ENCODE measurements around the gene DGKG. TPM values are rescaled to one million over a fixed set of nuclear protein-coding genes. Genes with fewer than 3 reads are reported as not detected.

The DGKG gene
- total RNA-seq, 3 donors from 2014 or later: 0.59 to 2.3 (median 2.1) TPM

GRCh38 chr3:186184021-186184420, 178.0 kb downstream of the DGKG start:
- Histone ChIP-seq H3K27ac (no peak overlapping the region), H3K36me3 (no peaks in the 10 kb centered on the region), H3K4me3 (no peak overlapping the region)

DNA sequence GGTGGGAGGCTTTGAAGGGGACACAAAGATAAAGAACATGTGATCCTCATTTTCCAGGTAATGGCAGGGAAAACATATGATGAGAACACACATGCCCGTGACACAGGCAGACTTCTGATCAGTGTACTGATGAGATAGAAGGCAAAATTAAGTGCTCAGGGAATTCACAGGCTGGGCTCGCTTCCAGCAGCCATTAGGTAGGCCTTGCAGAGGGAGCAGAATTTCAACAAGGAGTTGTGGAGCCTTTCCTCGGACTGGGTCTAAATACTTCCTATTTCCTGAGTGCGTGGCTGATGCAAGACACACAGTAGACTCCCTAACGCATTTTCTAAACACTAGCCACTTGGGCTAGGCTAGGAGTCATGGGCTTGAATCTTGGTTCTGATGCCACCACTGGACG, 179.2 kb downstream of the DGKG start:
- no peaks in the 10 kb centered on the region for H3K27me3 ChIP-seq
- TF ChIP-seq POLR2A (IDR thresholded peaks at IDR 0.05): no peak
- TF ChIP-seq, protein P1, sequence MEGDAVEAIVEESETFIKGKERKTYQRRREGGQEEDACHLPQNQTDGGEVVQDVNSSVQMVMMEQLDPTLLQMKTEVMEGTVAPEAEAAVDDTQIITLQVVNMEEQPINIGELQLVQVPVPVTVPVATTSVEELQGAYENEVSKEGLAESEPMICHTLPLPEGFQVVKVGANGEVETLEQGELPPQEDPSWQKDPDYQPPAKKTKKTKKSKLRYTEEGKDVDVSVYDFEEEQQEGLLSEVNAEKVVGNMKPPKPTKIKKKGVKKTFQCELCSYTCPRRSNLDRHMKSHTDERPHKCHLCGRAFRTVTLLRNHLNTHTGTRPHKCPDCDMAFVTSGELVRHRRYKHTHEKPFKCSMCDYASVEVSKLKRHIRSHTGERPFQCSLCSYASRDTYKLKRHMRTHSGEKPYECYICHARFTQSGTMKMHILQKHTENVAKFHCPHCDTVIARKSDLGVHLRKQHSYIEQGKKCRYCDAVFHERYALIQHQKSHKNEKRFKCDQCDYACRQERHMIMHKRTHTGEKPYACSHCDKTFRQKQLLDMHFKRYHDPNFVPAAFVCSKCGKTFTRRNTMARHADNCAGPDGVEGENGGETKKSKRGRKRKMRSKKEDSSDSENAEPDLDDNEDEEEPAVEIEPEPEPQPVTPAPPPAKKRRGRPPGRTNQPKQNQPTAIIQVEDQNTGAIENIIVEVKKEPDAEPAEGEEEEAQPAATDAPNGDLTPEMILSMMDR (IDR thresholded peaks at IDR 0.05): no peak
- no peak for TF ChIP-seq POLR2AphosphoS5 (IDR thresholded peaks at IDR 0.05)
- H3K4me1 ChIP-seq: no peaks in the 10 kb centered on the region
- H3K27ac ChIP-seq: no peak overlapping the region
- no peaks in the 10 kb centered on the region for H3K36me3 ChIP-seq
- no peaks in the 10 kb centered on the region for H3K9me3 ChIP-seq
- no peak overlapping the region for H3K4me3 ChIP-seq
- intact Hi-C loops (cut with DNase I; ENCODE audit: low total_unique reads): no loop called here
- DNase-seq (ENCODE audit: low spot score in 2 of 2): no peak

More at GRCh38 chr3:186184021-186184420, 178.0 kb downstream of the DGKG start:
- no peaks in the 10 kb centered on the region for H3K9me3 ChIP-seq
- intact Hi-C loops (cut with DNase I; ENCODE audit: low total_unique reads): no loop called here
- DNase-seq (ENCODE audit: low spot score in 2 of 2): no peak
- TF ChIP-seq, protein P1 (IDR thresholded peaks at IDR 0.05): no peak
- no peak for TF ChIP-seq POLR2AphosphoS5 (IDR thresholded peaks at IDR 0.05)
- TF ChIP-seq POLR2A (IDR thresholded peaks at IDR 0.05): no peak
- H3K27me3 ChIP-seq: no peaks in the 10 kb centered on the region
- no peaks in the 10 kb centered on the region for H3K4me1 ChIP-seq

- H3K27me3 ChIP-seq: no peaks in the 10 kb centered on the region
- H3K4me1 ChIP-seq: no peaks in the 10 kb centered on the region
- H3K9me3 ChIP-seq: no peaks in the 10 kb centered on the region
- H3K36me3 ChIP-seq: no peaks in the 10 kb centered on the region
- DNase-seq (ENCODE audit: low spot score in 2 of 2): no peak
- H3K4me3 ChIP-seq: no peak overlapping the region
- TF ChIP-seq POLR2AphosphoS5 (IDR thresholded peaks at IDR 0.05): no peak
- TF ChIP-seq POLR2A (IDR thresholded peaks at IDR 0.05): no peak
- TF ChIP-seq, protein P1 (IDR thresholded peaks at IDR 0.05): no peak
- H3K27ac ChIP-seq: no peak overlapping the region
- intact Hi-C loops (cut with DNase I; ENCODE audit: low total_unique reads): no loop called here
Measured at GRCh38 chr3:186181901-186182300, 180.1 kb downstream of the DGKG start.

GRCh38 chr3:186180891-186181481, 181.0 kb downstream of the DGKG start:
- H3K4me1 ChIP-seq: no peaks in the 10 kb centered on the region
- TF ChIP-seq, protein P1 (IDR thresholded peaks at IDR 0.05): no peak
- no peak for TF ChIP-seq POLR2A (IDR thresholded peaks at IDR 0.05)
- TF ChIP-seq POLR2AphosphoS5 (IDR thresholded peaks at IDR 0.05): no peak
- intact Hi-C loops (cut with DNase I; ENCODE audit: low total_unique reads): no loop called here
- H3K27ac ChIP-seq: no peak overlapping the region
- no peak overlapping the region for H3K4me3 ChIP-seq
- no peaks in the 10 kb centered on the region for H3K9me3 ChIP-seq
- H3K27me3 ChIP-seq: no peaks in the 10 kb centered on the region
- no peak for DNase-seq (ENCODE audit: low spot score in 2 of 2)
- H3K36me3 ChIP-seq: no peaks in the 10 kb centered on the region

DNA sequence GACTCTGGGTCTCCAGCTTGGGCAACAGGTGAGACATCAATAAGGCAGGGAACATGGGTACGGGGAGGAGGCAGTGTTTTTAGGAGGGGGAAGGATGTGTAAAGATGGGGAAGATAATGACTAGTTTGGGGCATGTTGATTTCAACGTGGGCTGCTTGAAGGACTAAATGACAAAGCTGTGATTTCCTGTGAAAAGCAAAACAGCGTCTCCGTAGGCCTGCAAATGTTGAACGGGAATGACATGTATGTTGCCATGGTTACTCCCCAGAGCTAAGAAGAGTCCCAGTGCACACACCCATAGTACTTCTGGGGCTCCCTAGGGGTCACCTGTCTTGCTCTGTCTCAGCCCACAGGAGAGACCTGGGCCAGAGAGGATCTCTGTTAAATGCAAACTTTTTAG, 181.9 kb downstream of the DGKG start:
- DNase-seq (ENCODE audit: low spot score in 2 of 2): no peak
- H3K4me1 ChIP-seq: no peaks in the 10 kb centered on the region
- no peaks in the 10 kb centered on the region for H3K27me3 ChIP-seq
- no peaks in the 10 kb centered on the region for H3K36me3 ChIP-seq
- no peak overlapping the region for H3K27ac ChIP-seq
- H3K4me3 ChIP-seq: no peak overlapping the region
- no peaks in the 10 kb centered on the region for H3K9me3 ChIP-seq
- intact Hi-C loops (cut with DNase I; ENCODE audit: low total_unique reads): no loop called here
- TF ChIP-seq, protein P1 (IDR thresholded peaks at IDR 0.05): no peak
- TF ChIP-seq POLR2A (IDR thresholded peaks at IDR 0.05) (no peak), POLR2AphosphoS5 (IDR thresholded peaks at IDR 0.05) (no peak)

Data from breast epithelium (tissue), 4 donors.